D721Med (cell line): ENCODE results near the gene LRP1B.

Experiments used
- DNase-seq: peaks from one replicate; pipeline ENCODE4 v3.0.0; 2011; ENCODE audit warnings: low spot score; ENCODE audit not compliant: insufficient read length
- FAIRE-seq: peaks from 2 replicates; lab custom pipeline; 2011; peaks lifted over from hg19 to GRCh38; lab: Jason Lieb, UNC
- TF ChIP-seq, protein P1 (sequence below): IDR thresholded peaks from 2 replicates; pipeline ENCODE4 v1.5.1; 2012; ENCODE audit warnings: mild to moderate bottlenecking, control low read depth; ENCODE audit not compliant: insufficient read depth; ENCODE audit errors: missing control alignments

Gene LRP1B

GRCh38 chr2:140246957-140247356 lies 1883.9 kb downstream of the LRP1B start:
- FAIRE-seq = no peak
- TF ChIP-seq, protein P1, sequence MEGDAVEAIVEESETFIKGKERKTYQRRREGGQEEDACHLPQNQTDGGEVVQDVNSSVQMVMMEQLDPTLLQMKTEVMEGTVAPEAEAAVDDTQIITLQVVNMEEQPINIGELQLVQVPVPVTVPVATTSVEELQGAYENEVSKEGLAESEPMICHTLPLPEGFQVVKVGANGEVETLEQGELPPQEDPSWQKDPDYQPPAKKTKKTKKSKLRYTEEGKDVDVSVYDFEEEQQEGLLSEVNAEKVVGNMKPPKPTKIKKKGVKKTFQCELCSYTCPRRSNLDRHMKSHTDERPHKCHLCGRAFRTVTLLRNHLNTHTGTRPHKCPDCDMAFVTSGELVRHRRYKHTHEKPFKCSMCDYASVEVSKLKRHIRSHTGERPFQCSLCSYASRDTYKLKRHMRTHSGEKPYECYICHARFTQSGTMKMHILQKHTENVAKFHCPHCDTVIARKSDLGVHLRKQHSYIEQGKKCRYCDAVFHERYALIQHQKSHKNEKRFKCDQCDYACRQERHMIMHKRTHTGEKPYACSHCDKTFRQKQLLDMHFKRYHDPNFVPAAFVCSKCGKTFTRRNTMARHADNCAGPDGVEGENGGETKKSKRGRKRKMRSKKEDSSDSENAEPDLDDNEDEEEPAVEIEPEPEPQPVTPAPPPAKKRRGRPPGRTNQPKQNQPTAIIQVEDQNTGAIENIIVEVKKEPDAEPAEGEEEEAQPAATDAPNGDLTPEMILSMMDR = no peak

DNA sequence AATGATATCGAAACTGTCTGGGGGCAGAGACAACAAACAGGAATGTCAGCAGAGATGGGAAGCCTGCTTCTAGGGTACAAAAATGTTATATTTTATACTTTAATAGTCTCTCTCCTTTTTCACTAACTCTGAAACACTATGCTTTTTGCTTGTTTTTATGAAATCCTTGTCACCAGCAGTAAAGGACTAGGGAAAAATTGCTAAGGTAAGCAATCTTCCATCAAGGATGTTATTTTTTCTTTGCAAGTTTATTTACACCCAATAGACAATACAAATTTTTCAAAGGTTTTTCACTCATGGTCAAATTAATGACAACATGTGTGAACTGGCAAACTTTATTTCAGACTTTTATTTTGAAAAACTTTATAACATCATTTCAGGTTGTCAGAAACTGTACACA lies 1884.8 kb downstream of the LRP1B start:
- DNase-seq (no peak), FAIRE-seq (no peak)
- TF ChIP-seq, protein P1 = no peak

More at GRCh38 chr2:140246957-140247356, 1883.9 kb downstream of the LRP1B start:
- DNase-seq = no peak

DNA sequence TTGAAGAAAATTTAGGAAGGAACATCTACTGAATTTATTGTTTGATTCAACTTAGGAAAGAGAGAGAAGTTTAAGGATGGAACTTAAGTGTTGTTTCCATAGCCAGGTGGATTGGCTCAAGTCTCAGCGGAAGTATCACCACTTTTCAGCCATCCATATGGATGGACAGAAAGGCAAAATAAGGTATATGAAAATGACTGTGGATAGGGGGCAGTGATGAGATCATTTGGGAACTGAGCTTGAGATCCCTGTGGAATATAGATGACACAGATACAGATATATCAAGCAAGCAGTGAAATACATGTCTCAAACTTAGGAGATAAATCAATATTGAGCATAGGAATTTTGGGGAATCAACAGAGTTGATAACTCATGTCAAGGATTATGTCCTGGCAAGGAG lies 1887.9 kb downstream of the LRP1B start:
- TF ChIP-seq, protein P1 = no peak
- DNase-seq = no peak
- peak; percentile 60 for FAIRE-seq

- DNase-seq = no peak
- TF ChIP-seq, protein P1 = no peak
- no peak for FAIRE-seq
These were observed 1896.7 kb downstream of the LRP1B start for GRCh38 chr2:140234116-140234515.

DNA sequence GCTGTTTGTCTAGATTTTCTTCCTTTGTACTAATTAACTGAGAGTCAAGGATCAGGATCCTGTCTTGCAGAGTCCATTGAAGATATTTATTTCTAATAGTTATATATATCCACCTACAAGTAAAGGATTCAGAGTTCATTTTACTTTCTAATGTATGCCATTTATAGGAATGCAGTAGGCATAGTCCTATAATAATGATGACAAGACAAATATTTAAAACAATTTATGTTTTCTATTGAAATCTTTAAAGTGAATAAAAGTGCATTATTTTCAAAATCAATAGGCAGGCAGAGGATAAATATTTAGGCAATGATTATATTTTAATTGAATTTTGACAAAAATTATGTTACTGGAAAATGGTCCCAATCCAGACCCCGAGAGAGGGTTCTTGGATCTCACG lies 1919.9 kb downstream of the LRP1B start:
- TF ChIP-seq, protein P1 = no peak
- DNase-seq = no peak
- no peak for FAIRE-seq

DNA sequence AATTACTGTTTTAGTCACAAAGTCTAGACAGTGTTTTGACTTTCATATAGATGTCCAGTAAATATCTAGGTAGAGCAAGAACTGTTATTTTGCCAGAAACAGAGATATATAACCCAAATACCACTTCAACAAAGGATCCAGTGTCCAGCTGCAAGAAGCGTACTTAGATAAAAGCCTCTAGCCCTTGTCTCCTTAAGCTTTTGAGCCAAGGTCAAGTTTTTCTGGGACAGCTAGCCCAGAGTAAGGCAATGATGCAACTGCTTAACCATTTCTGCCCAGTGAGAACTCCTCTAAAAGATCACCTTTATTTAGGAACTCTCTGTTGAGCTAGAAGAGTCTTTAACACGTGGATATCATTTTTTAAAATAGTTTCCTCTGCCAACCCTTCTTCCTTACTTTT lies 1925.7 kb downstream of the LRP1B start:
- DNase-seq = no peak
- TF ChIP-seq, protein P1 = no peak
- no peak for FAIRE-seq

DNA sequence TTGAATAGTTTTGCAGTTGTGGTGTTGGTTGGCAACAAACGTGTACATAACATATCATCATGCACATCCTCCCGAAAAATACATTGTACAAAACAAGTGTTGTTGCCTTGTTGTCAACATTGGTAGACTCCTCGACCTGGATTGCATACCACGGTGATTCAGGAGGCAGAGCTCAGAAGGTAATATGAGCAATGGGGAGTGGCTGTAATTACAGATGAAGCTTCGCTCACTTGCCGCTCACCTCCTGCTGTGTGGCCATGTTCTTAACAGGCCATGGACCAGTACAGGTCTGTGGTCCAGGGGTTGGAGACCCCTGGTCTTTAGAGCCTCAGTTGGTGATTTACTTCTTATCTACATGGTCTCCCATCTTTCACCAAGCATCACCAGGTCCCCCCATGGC lies 1927.5 kb downstream of the LRP1B start:
- FAIRE-seq = no peak
- TF ChIP-seq, protein P1 = no peak
- DNase-seq = no peak
